HG03558 (cell line): Measurements from ENCODE around the gene SHROOM3.

ENCODE experiments used
- ATAC-seq: cut with Tn5 transposase; IDR thresholded peaks from one replicate; pipeline ENCODE4 v1.9.1; 2021; ENCODE audit warnings: moderate number of reproducible peaks; ENCODE audit not compliant: unreplicated experiment; ENCODE audit errors: extremely low read depth

SHROOM3 gene

GRCh38 chr4:76614589-76614988 is 179.6 kb downstream of the SHROOM3 start:
- ATAC-seq = no peak

- no peak for ATAC-seq
Observed at GRCh38 chr4:76615999-76616398, 181.0 kb downstream of the SHROOM3 start.

DNA sequence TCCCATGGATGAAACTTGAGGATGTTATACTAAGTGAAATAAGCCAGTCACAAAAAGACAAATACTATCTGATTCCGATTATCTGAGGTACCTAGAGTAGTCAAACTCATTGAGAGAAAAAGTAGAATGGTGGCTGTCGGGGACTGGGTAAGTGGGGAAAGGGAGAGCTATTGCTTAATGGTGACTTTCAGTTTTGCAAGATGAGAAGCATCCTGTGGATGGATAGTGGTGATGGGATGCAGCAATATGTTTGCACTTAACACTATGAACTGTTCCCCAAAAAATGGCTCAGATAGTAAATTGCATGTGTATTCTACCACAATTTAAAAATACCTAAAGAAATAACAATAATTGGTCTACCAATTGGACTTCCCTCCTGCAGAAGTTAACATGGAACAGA is 181.5 kb downstream of the SHROOM3 start:
- ATAC-seq = no peak

DNA sequence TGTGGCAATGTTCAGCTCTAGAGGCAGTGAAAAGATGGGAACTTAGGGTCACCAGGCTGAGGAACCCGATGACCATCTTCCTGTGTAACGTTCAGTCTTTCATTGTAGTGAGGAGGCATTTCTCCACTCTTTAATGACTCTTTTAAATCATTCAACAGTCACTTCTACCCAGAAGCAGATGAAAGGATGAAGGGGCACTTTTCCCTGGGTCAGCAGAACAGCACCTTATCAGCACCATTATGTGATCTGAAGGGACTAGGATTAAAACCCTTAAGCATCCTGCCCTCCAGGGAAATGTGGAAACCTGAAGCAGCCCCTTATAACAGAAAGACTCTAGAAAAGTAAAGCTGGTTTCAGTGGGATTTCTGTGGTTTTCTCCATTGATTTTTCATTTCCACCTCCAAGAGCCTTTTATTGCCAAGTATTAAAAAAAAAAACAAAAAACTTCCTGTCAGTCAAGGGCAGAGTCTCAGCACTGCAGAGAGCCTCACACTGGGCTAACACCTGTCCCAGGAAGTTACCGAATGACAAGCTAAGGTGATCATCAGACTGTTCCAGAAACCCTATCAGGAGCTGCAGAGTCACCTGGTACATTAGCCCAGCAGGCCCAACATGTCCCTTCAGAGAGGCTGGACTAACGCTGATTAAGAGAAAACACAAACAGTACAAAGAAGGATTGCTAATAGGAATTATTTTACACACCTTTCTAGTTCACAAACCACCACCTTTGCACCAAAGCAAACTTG is 185.9 kb downstream of the SHROOM3 start:
- ATAC-seq = no peak

DNA sequence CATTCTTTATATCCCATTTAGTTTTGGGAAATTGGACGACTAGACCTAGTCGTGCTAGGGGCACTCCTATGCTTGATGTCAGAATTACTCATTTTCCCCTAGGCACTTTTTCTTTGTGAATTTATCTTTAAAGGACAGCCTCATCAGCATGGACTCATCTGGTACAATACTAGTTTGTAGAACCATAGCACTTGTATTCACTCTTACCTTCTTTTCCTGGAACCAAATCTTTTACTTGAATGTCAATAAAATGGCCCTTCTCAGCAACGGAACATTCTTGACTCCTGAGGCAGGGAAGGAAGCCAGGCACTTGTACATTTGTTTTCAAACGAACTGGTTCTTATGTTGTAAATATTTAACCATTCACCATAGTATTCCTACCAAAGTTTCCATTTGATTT is 187.1 kb downstream of the SHROOM3 start:
- no peak for ATAC-seq

DNA sequence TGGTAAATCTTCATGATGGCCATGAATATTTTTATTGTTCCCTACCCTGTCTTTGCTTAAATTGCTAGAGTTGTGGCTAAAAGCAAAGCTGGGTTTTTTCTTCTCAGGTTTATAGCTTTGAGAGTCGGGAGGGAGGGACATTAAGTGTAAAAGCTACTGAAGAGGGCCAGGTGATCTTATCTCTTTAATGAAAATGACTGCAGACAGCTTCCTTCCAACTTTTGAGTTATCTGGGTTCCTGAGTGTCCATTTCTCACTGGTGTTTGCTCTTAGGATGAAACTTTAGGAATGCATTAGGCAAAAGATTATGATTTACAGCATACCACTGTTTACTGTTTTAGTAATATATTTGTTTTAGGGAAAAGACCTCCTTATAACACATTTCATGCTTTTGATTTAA is 187.7 kb downstream of the SHROOM3 start:
- no peak for ATAC-seq

DNA sequence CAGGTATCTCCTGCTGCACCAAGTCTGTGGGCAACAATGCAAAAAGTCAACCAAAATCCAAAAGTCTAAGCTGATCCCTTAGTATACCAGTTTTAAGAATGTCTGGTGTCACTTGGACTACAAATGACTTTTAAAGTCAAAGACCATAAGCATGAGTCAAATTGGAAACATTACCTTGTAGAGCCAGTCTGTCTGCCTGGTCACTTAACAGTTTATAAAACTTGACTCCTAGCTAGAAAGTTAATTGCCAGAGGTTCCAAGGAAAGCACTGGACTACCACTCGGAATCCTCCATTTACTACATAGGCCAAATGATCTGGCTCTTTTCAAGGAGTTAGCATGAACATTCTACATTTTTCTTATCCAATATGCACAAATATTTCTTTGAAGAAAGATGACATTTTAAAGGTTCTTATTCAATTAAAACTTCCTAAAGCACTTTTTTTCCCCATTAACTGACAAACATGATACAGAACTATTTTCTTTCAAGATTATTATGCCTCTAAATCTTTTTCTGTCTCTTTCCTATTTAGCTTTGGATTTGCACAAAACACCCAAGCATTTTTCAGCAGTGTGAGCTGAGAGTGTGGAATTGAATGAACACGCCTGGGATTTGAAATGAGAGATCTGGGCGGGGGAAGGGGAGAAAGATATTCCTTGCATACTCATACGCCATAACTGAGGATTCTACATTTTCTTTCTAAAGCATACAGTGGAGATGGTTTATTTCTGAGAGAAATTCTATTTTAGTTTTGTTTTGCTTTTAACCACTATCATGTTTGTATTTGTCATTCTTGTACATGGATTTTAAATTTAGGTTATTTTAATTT is 188.4 kb downstream of the SHROOM3 start:
- no peak for ATAC-seq

GRCh38 chr4:76624241-76624681 is 189.2 kb downstream of the SHROOM3 start:
- ATAC-seq = no peak

- ATAC-seq = no peak
Observed at GRCh38 chr4:76624931-76625715, 190.1 kb downstream of the SHROOM3 start.

GRCh38 chr4:76626686-76627465 is 191.8 kb downstream of the SHROOM3 start:
- ATAC-seq = no peak

DNA sequence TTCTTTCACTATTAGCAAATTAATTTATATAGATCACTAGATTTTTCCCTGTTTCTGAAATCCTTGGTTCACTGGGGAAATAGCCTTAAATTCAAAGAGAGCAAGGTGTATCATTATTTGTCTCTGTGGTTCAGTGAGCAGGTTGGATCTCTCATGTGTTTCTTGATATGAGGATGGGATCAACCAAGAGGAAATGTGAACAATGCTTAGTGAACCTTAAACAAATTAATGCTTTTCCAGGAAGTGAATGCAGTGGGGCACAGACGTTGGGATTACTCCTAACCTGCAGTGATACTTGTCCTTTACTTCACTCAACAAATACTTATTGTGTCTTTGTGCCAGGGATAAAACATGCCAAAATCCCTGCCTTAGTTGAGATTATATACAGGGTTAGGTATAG is 193.2 kb downstream of the SHROOM3 start:
- ATAC-seq = no peak

DNA sequence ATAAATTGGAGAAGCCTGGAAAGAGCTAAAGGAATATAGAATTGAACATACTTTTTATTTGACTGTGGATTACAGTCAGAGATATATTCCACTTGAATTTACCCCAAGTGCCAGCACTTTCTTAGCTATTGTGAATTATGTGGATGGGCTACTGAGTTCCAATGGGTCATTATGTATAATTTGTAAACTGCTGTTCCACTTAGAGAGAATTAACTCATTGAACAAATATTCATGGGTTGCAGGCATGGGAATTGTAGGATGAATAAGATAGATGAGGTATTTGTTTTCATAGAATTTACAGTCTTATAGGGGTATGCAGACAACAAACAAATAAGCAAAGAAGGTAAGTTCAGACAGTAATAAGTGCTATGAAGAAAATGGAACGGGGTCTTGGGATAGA is 195.7 kb downstream of the SHROOM3 start:
- no peak for ATAC-seq

DNA sequence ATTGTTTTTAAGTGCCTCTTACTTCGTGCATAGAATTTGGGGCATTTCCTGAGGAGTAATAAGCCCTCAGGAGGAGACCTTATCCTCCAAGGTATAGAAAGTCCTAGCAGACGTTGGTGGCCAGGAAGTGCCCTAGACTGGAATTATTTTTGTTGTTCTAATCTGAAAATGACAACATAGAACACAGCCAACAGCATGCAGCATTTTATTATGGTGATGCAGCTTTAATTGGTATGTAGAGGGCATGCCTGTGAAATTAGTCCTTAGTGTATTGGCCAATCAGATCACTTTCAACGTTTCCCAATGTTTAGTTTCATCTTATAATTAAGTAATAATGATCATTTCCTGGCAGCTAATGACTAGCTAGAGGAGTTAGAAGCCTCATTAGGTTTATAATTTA is 199.2 kb downstream of the SHROOM3 start:
- ATAC-seq = no peak

- no peak for ATAC-seq
Observed at GRCh38 chr4:76637712-76638361, 202.8 kb downstream of the SHROOM3 start.

- no peak for ATAC-seq
Observed at GRCh38 chr4:76639288-76639687, 204.3 kb downstream of the SHROOM3 start.

- no peak for ATAC-seq
Observed at GRCh38 chr4:76640353-76640910, 205.4 kb downstream of the SHROOM3 start.

DNA sequence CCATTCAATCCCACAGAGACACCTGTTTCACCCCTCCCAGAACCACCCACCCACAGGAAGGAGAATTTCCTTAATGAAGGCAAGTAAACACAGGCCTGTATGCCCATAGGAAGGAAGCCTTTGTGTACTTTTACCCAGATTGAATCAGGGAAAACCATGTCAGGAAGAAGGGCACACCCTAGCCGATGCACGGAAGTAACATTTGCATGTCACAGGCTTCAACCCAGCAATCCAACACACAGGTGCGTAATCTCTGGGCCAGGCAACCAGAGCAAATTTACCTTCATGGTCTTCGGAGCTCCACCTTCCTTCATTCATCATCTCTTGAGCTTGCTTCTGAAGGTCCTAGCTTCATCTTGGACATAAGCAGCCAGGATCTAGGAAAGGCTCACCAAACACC is 206.3 kb downstream of the SHROOM3 start:
- no peak for ATAC-seq

DNA sequence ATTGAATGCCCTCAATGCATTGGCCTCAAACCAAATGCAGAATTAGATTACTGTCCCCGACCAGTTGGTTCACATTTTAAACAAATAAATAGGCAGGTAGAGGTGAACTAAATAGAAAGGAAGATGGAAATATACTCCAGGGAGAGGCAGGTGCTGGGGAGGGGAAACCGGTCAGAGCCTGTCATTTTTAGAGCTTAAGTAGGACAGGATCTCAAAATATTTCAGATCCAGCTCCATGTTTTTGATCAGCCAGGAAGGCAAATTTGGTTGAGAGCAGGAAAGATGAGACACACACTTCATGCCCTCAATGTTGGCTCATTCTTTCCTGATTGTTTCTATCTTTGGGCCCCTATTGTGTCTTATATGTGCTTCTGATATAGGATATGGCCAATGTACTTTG is 206.7 kb downstream of the SHROOM3 start:
- ATAC-seq = no peak

GRCh38 chr4:76644831-76645485 is 209.9 kb downstream of the SHROOM3 start:
- ATAC-seq = no peak
